Measurements from ENCODE around the gene DENND2D. TPM values are rescaled to one million over a fixed set of nuclear protein-coding genes. Genes with fewer than 3 reads are reported as not detected.

The DENND2D gene
- total RNA-seq, 3 donors from 2014 or later: 27.7 to 70.8 (median 34.4) TPM

DNA sequence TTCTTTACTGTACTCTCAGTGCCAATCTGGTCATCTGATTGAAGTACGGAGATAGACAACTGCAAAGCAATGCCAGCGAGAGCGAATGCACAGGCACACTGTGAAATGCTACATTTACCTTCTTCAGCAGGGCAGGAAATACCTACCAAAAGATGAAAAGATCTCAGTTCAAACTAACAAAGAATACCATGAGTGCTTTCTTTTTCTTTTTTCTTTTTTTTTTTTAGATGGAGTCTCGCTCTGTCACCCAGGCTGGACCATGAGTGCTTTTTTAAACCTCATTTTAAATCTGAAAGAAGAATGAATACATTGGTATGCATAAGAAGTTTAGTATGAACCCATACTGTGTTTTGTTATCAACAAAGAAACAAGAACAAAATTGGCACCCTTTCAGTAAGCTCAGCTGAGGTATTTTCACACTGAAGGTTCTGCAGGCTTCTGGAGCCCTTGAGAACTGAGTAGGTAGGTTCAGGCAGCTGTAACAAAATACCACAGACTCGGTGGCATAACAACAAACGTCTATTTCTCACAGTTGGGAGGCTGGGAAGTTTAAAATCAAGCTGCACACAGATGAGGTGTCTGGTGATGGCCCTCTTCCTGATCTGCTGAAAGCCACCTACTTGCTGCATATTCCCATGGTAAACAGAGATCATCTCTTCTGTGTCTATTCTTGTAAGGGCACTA, 25.4 kb upstream of the DENND2D start:
- Histone ChIP-seq H3K4me3 (no peak overlapping the region), H3K36me3 (no peaks in the 10 kb centered on the region), H3K4me1 (peaks cover 4 to 16% of the 10 kb centered on the region in 2 donors), H3K27ac (peak overlapping the region in 1 of 2 donors; percentile 22), H3K27me3 (no peaks in the 10 kb centered on the region), H3K9me3 (no peaks in the 10 kb centered on the region)
- intact Hi-C loops (cut with DNase I; ENCODE audit: low total_unique reads): no loop called here
- TF ChIP-seq, protein P1, sequence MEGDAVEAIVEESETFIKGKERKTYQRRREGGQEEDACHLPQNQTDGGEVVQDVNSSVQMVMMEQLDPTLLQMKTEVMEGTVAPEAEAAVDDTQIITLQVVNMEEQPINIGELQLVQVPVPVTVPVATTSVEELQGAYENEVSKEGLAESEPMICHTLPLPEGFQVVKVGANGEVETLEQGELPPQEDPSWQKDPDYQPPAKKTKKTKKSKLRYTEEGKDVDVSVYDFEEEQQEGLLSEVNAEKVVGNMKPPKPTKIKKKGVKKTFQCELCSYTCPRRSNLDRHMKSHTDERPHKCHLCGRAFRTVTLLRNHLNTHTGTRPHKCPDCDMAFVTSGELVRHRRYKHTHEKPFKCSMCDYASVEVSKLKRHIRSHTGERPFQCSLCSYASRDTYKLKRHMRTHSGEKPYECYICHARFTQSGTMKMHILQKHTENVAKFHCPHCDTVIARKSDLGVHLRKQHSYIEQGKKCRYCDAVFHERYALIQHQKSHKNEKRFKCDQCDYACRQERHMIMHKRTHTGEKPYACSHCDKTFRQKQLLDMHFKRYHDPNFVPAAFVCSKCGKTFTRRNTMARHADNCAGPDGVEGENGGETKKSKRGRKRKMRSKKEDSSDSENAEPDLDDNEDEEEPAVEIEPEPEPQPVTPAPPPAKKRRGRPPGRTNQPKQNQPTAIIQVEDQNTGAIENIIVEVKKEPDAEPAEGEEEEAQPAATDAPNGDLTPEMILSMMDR (IDR thresholded peaks at IDR 0.05): no peak
- TF ChIP-seq POLR2A (IDR thresholded peaks at IDR 0.05) (no peak), POLR2AphosphoS5 (IDR thresholded peaks at IDR 0.05) (no peak)
- DNase-seq (ENCODE audit: low spot score in 2 of 2): no peak

DNA sequence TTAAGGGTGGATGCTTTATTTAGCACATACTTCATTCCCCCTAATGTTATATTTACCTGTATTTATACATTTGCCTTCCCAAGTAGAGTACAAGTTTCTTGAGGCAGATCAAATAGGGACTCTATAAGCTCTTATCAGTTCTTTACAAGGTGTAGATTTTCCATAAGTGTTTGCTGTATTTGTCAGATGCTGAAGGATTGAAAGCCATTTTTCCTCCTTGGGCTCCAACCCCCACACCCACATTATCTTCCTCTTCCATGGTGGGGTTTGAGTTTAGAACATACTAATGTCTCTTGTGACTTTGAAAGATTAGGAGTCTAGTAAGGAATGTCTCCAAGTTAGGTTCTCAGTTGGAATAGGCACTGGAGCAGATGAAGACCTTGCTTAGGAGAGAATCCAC, 24.6 kb upstream of the DENND2D start:
- Histone ChIP-seq H3K4me1 (peaks cover 4 to 16% of the 10 kb centered on the region in 2 donors), H3K27ac (peak overlapping the region in 1 of 2 donors; percentile 22), H3K4me3 (no peak overlapping the region), H3K9me3 (no peaks in the 10 kb centered on the region), H3K36me3 (no peaks in the 10 kb centered on the region), H3K27me3 (no peaks in the 10 kb centered on the region)
- DNase-seq (ENCODE audit: low spot score in 2 of 2): no peak
- TF ChIP-seq POLR2A (IDR thresholded peaks at IDR 0.05) (no peak), POLR2AphosphoS5 (IDR thresholded peaks at IDR 0.05) (no peak)
- TF ChIP-seq, protein P1 (IDR thresholded peaks at IDR 0.05): no peak
- intact Hi-C loops (cut with DNase I; ENCODE audit: low total_unique reads): no loop called here

DNA sequence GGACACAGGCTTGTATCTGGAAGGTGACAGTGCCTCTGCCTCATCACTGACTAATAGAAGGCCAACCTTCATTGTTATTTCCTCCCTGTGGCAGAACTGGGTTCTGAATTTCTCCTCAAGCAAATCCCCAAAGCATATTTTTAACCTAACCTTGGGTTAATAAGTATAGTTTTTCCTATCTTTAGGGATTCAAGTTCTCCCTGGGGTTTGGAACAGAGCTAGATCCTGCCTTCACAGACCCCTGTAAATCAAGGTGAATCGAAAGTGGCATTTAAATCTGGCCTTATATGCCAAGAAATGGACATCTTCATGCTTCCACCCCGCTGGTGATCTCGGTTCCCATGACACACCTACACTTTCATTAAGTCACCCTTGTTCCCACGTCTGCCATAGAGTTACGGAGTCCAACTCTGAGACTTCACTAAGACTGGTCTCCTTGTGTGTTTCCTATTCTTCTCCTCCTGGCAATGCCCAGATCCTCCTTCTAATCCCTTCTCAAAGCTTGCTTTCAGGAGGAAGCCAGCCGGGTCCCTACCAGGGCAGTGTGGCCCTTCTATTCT, 22.8 kb upstream of the DENND2D start:
- intact Hi-C loops (cut with DNase I; ENCODE audit: low total_unique reads): no loop called here
- no peak overlapping the region for H3K4me3 ChIP-seq
- H3K27me3 ChIP-seq: no peaks in the 10 kb centered on the region
- H3K4me1 ChIP-seq: peaks cover 4 to 10% of the 10 kb centered on the region in 2 donors
- H3K9me3 ChIP-seq: no peaks in the 10 kb centered on the region
- H3K27ac ChIP-seq: peak overlapping the region; percentile 5 to 48
- no peaks in the 10 kb centered on the region for H3K36me3 ChIP-seq
- no peak for TF ChIP-seq POLR2AphosphoS5 (IDR thresholded peaks at IDR 0.05)
- TF ChIP-seq, protein P1 (IDR thresholded peaks at IDR 0.05): peak in 1 of 3 donors; percentile 5
- DNase-seq (ENCODE audit: low spot score in 2 of 2): no peak

DNA sequence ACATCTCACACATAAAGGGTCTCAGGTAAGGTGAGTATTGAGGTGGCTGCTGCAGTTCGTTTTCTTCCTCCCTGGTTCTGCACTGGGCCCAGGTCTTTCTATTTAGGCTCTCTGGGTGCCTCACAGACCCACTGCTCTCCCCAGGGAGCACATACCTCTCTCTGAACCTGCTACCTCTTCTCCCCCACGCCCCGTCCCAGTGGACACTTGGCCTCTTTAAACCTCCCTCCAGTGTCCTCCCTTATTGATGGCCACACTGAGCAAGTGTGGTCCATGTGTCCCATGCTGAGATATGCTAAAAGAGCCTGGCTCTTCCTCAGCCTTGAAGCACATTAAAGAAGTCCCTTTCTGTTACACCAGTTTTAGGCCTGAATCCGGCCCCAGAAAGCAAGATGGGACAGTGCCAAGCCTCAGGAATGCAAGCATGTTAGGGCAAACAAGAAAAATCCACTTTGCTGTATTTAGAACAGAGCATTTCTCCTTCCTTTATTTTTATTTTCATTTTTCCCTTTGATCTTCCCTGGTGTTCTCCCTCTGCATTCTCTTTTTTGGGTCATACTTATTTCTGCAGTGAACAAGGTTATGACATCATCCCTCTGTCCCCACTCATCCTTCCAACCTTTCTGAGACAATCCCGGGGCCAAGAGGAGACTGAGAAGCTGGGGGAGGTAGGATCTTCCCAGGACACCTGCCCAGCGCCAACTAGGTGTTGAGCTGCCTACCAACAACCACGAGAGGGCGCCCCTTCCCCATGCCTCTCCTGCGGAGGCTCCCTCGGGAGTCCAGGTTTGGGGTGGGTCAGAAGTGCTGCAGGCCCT, 22.1 kb upstream of the DENND2D start:
- peak; percentile 69 to 78 for DNase-seq (ENCODE audit: low spot score in 2 of 2)
- peaks cover under 1 to 7% of the 10 kb centered on the region in 2 donors for H3K4me1 ChIP-seq
- TF ChIP-seq, protein P1 (IDR thresholded peaks at IDR 0.05): peak; percentile 92 to 93 (median 92)
- TF ChIP-seq POLR2AphosphoS5 (IDR thresholded peaks at IDR 0.05) (peak in 1 of 3 donors; percentile 30), POLR2A (IDR thresholded peaks at IDR 0.05) (no peak)
- H3K9me3 ChIP-seq: no peaks in the 10 kb centered on the region
- no peaks in the 10 kb centered on the region for H3K36me3 ChIP-seq
- no peak overlapping the region for H3K4me3 ChIP-seq
- no peaks in the 10 kb centered on the region for H3K27me3 ChIP-seq
- intact Hi-C loops (cut with DNase I; ENCODE audit: low total_unique reads): no loop called here
- peak overlapping the region; percentile 5 to 48 for H3K27ac ChIP-seq

All from breast epithelium (tissue), 4 donors.